ENCODE results near the gene DYNAP. TPM values are rescaled to one million over a fixed set of nuclear protein-coding genes. Genes with fewer than 3 reads are reported as not detected.

Gene DYNAP
- total RNA-seq, 4 donors from 2014 or later: not detected

GRCh38 chr18:54636217-54636616 is 45.2 kb downstream of the DYNAP start:
- no peaks in the 10 kb centered on the region for H3K4me1 ChIP-seq
- no peak for DNase-seq
- no peaks in the 10 kb centered on the region for H3K27me3 ChIP-seq
- H3K36me3 ChIP-seq: no peaks in the 10 kb centered on the region
- H3K4me3 ChIP-seq: no peak overlapping the region
- no peak overlapping the region for H3K27ac ChIP-seq
- H3K9me3 ChIP-seq: no peaks in the 10 kb centered on the region
- no peak for TF ChIP-seq POLR2A (IDR thresholded peaks at IDR 0.05)
- TF ChIP-seq CTCF (IDR thresholded peaks at IDR 0.05): no peak

- H3K27me3 ChIP-seq: no peaks in the 10 kb centered on the region
- H3K4me1 ChIP-seq: no peaks in the 10 kb centered on the region
- no peak overlapping the region for H3K27ac ChIP-seq
- TF ChIP-seq CTCF (IDR thresholded peaks at IDR 0.05) (no peak), POLR2A (IDR thresholded peaks at IDR 0.05) (no peak)
- DNase-seq: no peak
- no peaks in the 10 kb centered on the region for H3K9me3 ChIP-seq
- H3K4me3 ChIP-seq: no peak overlapping the region
- no peaks in the 10 kb centered on the region for H3K36me3 ChIP-seq
Observed at GRCh38 chr18:54641734-54642133, 50.7 kb downstream of the DYNAP start.

GRCh38 chr18:54647176-54647575 is 56.1 kb downstream of the DYNAP start:
- Histone ChIP-seq H3K36me3 (no peaks in the 10 kb centered on the region), H3K27ac (no peak overlapping the region), H3K27me3 (no peaks in the 10 kb centered on the region), H3K4me3 (no peak overlapping the region), H3K9me3 (no peaks in the 10 kb centered on the region), H3K4me1 (no peaks in the 10 kb centered on the region)
- peak in 4 of 6 experiments; percentile 15 to 71 (median 66) for TF ChIP-seq CTCF (IDR thresholded peaks at IDR 0.05)
- TF ChIP-seq POLR2A (IDR thresholded peaks at IDR 0.05): no peak
- DNase-seq: peak in 1 of 3 donors; percentile 59

Other genes starting within 250 kb of the DYNAP start
- not detected for gene STARD6, start 233.4 kb upstream of the DYNAP start, total RNA-seq
- gene C18orf54, start 233.3 kb upstream of the DYNAP start, total RNA-seq: 1 to 10 TPM in 3 of 4 donors, under 1 TPM in 1; 0.57 to 2.5 (median 1.4) TPM
- gene RAB27B, start 237.2 kb downstream of the DYNAP start, total RNA-seq: 1 to 10 TPM; 2.5 to 7.1 (median 4.7) TPM

Measured in Peyer's patch (tissue), 4 donors.